ENCODE results near the gene NRAP.

DNA sequence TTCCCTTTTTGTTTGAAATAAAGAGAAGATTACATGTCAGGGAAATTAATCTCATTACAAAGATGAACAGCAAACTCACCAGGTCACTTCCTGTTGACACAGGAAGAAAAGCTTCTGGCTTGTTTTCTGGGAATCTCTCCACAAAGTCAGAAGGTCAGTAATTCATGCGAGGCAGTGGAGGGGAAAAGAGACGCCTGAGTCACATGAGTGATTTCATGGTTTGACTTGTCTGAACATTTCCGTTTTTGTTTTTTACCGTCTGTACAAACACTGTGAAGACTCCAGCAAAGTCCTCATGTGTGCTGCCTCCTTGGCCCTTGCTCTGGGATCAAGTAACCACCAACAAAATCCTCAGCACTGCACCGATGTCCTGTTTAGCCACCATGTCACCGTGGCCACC is 113.5 kb downstream of the NRAP start:
- TF ChIP-seq, protein P1, sequence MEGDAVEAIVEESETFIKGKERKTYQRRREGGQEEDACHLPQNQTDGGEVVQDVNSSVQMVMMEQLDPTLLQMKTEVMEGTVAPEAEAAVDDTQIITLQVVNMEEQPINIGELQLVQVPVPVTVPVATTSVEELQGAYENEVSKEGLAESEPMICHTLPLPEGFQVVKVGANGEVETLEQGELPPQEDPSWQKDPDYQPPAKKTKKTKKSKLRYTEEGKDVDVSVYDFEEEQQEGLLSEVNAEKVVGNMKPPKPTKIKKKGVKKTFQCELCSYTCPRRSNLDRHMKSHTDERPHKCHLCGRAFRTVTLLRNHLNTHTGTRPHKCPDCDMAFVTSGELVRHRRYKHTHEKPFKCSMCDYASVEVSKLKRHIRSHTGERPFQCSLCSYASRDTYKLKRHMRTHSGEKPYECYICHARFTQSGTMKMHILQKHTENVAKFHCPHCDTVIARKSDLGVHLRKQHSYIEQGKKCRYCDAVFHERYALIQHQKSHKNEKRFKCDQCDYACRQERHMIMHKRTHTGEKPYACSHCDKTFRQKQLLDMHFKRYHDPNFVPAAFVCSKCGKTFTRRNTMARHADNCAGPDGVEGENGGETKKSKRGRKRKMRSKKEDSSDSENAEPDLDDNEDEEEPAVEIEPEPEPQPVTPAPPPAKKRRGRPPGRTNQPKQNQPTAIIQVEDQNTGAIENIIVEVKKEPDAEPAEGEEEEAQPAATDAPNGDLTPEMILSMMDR (IDR thresholded peaks at IDR 0.05): no peak
- TF ChIP-seq EP300 (IDR thresholded peaks at IDR 0.05): no peak
- no peak for TF ChIP-seq POLR2AphosphoS5 (IDR thresholded peaks at IDR 0.05)

All from suprapubic skin (tissue), 4 donors.